WTC11 (cell line): ENCODE measurements around the gene HOMER3.

Source experiments
- CBFB ChIP-seq: sonication (generic); formaldehyde crosslinking; IDR thresholded peaks from 2 replicates; pipeline ENCODE4 v1.8.1; 2022; ENCODE audit warnings: mild to moderate bottlenecking, low read depth, missing genetic modification reagents
- FOXK1 ChIP-seq: sonication (generic); formaldehyde crosslinking; IDR thresholded peaks from 2 replicates; pipeline ENCODE4 v1.8.0; 2022; ENCODE audit warnings: mild to moderate bottlenecking, moderate library complexity, missing genetic modification reagents
- GABPB1 ChIP-seq: sonication (generic); formaldehyde crosslinking; IDR thresholded peaks from 2 replicates; pipeline ENCODE4 v1.8.1; 2023; ENCODE audit warnings: mild to moderate bottlenecking, missing genetic modification reagents
- IRF2 ChIP-seq: sonication (generic); formaldehyde crosslinking; IDR thresholded peaks from 2 replicates; pipeline ENCODE4 v1.8.0; 2022; ENCODE audit warnings: low read depth, missing genetic modification reagents, borderline replicate concordance
- MAX ChIP-seq: sonication (generic); formaldehyde crosslinking; IDR thresholded peaks from 2 replicates; pipeline ENCODE4 v1.8.0; 2022; ENCODE audit warnings: mild to moderate bottlenecking, missing genetic modification reagents
- NR2C2 ChIP-seq: sonication (generic); formaldehyde crosslinking; IDR thresholded peaks from 2 replicates; pipeline ENCODE4 v1.8.0; 2022; ENCODE audit warnings: mild to moderate bottlenecking, missing genetic modification reagents
- USF2 ChIP-seq: sonication (generic); formaldehyde crosslinking; IDR thresholded peaks from 2 replicates; pipeline ENCODE4 v1.8.1; 2023; ENCODE audit warnings: mild to moderate bottlenecking, missing genetic modification reagents, moderate library complexity
- ZNF138 ChIP-seq: sonication (generic); formaldehyde crosslinking; conservative IDR thresholded peaks from 2 replicates; pipeline ENCODE4 v1.8.1; 2022; ENCODE audit warnings: mild to moderate bottlenecking, moderate library complexity, missing genetic modification reagents
- TF ChIP-seq, protein P1 (sequence below): fragments of 200-600 bp; IDR thresholded peaks from 2 replicates; pipeline ENCODE4 v1.8.0; 2022; ENCODE audit warnings: antibody characterized with exemption
- TF ChIP-seq, protein P2 (sequence below): sonication (generic); formaldehyde crosslinking; IDR thresholded peaks from 2 replicates; pipeline ENCODE4 v1.8.1; 2023; ENCODE audit warnings: mild to moderate bottlenecking, moderate library complexity, missing genetic modification reagents
- TF ChIP-seq, protein P3 (sequence below): sonication (generic); formaldehyde crosslinking; IDR thresholded peaks from 2 replicates; pipeline ENCODE4 v1.8.1; 2023; ENCODE audit warnings: mild to moderate bottlenecking, missing genetic modification reagents

GRCh38 chr19:18898607-18899408 lies 42.2 kb downstream of the HOMER3 start:
- TF ChIP-seq, protein P1, sequence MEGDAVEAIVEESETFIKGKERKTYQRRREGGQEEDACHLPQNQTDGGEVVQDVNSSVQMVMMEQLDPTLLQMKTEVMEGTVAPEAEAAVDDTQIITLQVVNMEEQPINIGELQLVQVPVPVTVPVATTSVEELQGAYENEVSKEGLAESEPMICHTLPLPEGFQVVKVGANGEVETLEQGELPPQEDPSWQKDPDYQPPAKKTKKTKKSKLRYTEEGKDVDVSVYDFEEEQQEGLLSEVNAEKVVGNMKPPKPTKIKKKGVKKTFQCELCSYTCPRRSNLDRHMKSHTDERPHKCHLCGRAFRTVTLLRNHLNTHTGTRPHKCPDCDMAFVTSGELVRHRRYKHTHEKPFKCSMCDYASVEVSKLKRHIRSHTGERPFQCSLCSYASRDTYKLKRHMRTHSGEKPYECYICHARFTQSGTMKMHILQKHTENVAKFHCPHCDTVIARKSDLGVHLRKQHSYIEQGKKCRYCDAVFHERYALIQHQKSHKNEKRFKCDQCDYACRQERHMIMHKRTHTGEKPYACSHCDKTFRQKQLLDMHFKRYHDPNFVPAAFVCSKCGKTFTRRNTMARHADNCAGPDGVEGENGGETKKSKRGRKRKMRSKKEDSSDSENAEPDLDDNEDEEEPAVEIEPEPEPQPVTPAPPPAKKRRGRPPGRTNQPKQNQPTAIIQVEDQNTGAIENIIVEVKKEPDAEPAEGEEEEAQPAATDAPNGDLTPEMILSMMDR, result no peak
- no peak for TF ChIP-seq CBFB (CRISPR knock-in tag)
- TF ChIP-seq ZNF138 (CRISPR knock-in tag), result no peak
- no peak for TF ChIP-seq FOXK1 (CRISPR knock-in tag)
- TF ChIP-seq NR2C2 (CRISPR knock-in tag), result no peak
- TF ChIP-seq, protein P2, sequence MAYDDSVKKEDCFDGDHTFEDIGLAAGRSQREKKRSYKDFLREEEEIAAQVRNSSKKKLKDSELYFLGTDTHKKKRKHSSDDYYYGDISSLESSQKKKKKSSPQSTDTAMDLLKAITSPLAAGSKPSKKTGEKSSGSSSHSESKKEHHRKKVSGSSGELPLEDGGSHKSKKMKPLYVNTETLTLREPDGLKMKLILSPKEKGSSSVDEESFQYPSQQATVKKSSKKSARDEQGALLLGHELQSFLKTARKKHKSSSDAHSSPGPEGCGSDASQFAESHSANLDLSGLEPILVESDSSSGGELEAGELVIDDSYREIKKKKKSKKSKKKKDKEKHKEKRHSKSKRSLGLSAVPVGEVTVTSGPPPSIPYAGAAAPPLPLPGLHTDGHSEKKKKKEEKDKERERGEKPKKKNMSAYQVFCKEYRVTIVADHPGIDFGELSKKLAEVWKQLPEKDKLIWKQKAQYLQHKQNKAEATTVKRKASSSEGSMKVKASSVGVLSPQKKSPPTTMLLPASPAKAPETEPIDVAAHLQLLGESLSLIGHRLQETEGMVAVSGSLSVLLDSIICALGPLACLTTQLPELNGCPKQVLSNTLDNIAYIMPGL, result no peak
- TF ChIP-seq USF2 (CRISPR knock-in tag), result no peak
- no peak for TF ChIP-seq IRF2 (CRISPR knock-in tag)
- TF ChIP-seq, protein P3, sequence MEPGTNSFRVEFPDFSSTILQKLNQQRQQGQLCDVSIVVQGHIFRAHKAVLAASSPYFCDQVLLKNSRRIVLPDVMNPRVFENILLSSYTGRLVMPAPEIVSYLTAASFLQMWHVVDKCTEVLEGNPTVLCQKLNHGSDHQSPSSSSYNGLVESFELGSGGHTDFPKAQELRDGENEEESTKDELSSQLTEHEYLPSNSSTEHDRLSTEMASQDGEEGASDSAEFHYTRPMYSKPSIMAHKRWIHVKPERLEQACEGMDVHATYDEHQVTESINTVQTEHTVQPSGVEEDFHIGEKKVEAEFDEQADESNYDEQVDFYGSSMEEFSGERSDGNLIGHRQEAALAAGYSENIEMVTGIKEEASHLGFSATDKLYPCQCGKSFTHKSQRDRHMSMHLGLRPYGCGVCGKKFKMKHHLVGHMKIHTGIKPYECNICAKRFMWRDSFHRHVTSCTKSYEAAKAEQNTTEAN (CRISPR knock-in tag), result no peak
- no peak for TF ChIP-seq MAX (CRISPR knock-in tag)
- no peak for TF ChIP-seq GABPB1 (CRISPR knock-in tag)
